GM12878 (cell line): ENCODE measurements around the gene EMC6. TPM values are rescaled to one million over a fixed set of nuclear protein-coding genes. Genes with fewer than 3 reads are reported as not detected.
A peak's percentile ranks its signal among the peaks of the same experiment; 100 is the strongest.

Source experiments
- ASH2L ChIP-seq: fragments of 300-600, 200-600 bp; sonication (generic); IDR thresholded peaks from 2 replicates; pipeline ENCODE4 v1.6.1; 2017; ENCODE audit warnings: low read depth, mild to moderate bottlenecking, borderline replicate concordance
- ATF2 ChIP-seq: IDR thresholded peaks from 2 replicates; pipeline ENCODE4 v1.6.1; 2012; ENCODE audit warnings: low read length, inconsistent platforms
- ATF7 ChIP-seq: fragments of 450-650 bp; IDR thresholded peaks from 2 replicates; pipeline ENCODE4 v1.6.1; 2016; ENCODE audit warnings: low read depth, mild to moderate bottlenecking
- BMI1 ChIP-seq: fragments of 450-650 bp; IDR thresholded peaks from 2 replicates; pipeline ENCODE4 v1.6.1; 2016; ENCODE audit warnings: mild to moderate bottlenecking, moderate library complexity, borderline replicate concordance
- CHD2 ChIP-seq: IDR thresholded peaks from 2 replicates; pipeline ENCODE4 v1.6.1; 2011; ENCODE audit warnings: low read depth, low read length, improper control_type of control experiment, borderline replicate concordance
- E2F8 ChIP-seq: fragments of 450-650 bp; IDR thresholded peaks from 2 replicates; pipeline ENCODE4 v1.6.1; 2018; ENCODE audit warnings: mild to moderate bottlenecking, low read depth, moderate library complexity; ENCODE audit not compliant: partially characterized antibody
- MAX ChIP-seq: IDR thresholded peaks from 2 replicates; pipeline ENCODE4 v1.6.1; 2012; ENCODE audit warnings: low read depth, low read length, improper control_type of control experiment
- MLLT1 ChIP-seq: fragments of 450-650 bp; IDR thresholded peaks from 2 replicates; pipeline ENCODE4 v1.6.1; 2016; ENCODE audit warnings: mild to moderate bottlenecking
- PAX8 ChIP-seq: fragments of 450-650 bp; IDR thresholded peaks from 2 replicates; pipeline ENCODE4 v1.6.1; 2017; ENCODE audit warnings: mild to moderate bottlenecking, moderate library complexity
- POLR2A ChIP-seq: IDR thresholded peaks from 2 replicates; pipeline ENCODE4 v1.6.1; 2011; ENCODE audit warnings: low read depth, mild to moderate bottlenecking, low read length
- SP1 ChIP-seq: IDR thresholded peaks from one replicate; pipeline ENCODE4 v1.6.1; 2011; ENCODE audit warnings: low read depth, low read length
- SREBF1 ChIP-seq: IDR thresholded peaks from 2 replicates; pipeline ENCODE4 v1.6.1; 2012; ENCODE audit warnings: mild to moderate bottlenecking, low read length
- SRF ChIP-seq, 2 experiments: IDR thresholded peaks; 2 replicates each; pipeline ENCODE4 v1.6.1; 2011; ENCODE audit warnings: low read depth in 2 of 2, low read length in 2 of 2, mild to moderate bottlenecking in 1 of 2, moderate library complexity in 1 of 2
- polyA plus RNA-seq, 11 experiments: library from polyadenylated mRNA; depleted of rRNA in 4 of 11; unstranded in 6 of 11; stranded (reverse) in 5 of 11; fragments of >200 nt; fragmentation: Nextera tagmentation in 4 of 11; fragmentation: Illumina TruSeq in 1 of 11; extraction: Ambion mirVana in 4 of 11; extraction: Trizol in 1 of 11; gene quantifications; 1 replicate in 1 of 11; 2 replicates in 10 of 11; pipeline versions ENCODE4 v1.2.1 to v1.2.3, GENCODE V29; 2011 to 2016; ENCODE audit warnings: inconsistent platforms in 2 of 11, missing spikeins in 2 of 11, low read depth in 1 of 11
- total RNA-seq, 4 experiments: library from RNA; depleted of rRNA in 3 of 4; stranded (reverse); fragments of >200 nt in 3 of 4; fragmentation: Illumina TruSeq in 1 of 4; extraction: Trizol in 1 of 4; gene quantifications; 2 replicates each; pipeline versions ENCODE4 v1.2.1 to v1.2.3, GENCODE V29; 2013 to 2021

Gene EMC6
- total and polyA plus RNA-seq, 10 of the 15 experiments (the other 5 are each of a cell fraction or from before 2014, with no cell fraction given), result 5.1 to 172 (median 35.9) TPM

- TF ChIP-seq E2F8 (peak; percentile 71), ATF7 (peak; percentile 95), BMI1 (peak; percentile 84), ASH2L (no peak), ATF2 (peak; percentile 78; the same call in 1 of the 2 replicates), SREBF1 (no peak), MLLT1 (peak; percentile 94), SRF (IDR thresholded peaks at IDR 0.05; ENCODE audit: low read depth in 2 of 2, low read length in 2 of 2) (peak in 1 of 2 experiments; percentile 70; a peak in 2 of 4 replicates), PAX8 (no peak), SP1 (peak; percentile 47), CHD2 (peak; percentile 65; the same call in 1 of the 2 replicates), POLR2A (no peak), MAX (0 out of 2 replicates have a peak, but pooled peaks have one; percentile 30)
These were observed 42.4 kb downstream of the EMC6 start (continued) for GRCh38 chr17:3710951-3711383.
